GM20000 (cell line): ENCODE data around the gene CETP.

Experiments
- DNase-seq: peaks from one replicate; pipeline ENCODE4 v3.0.0; 2012; ENCODE audit warnings: low spot score
- CTCF ChIP-seq: IDR thresholded peaks from 2 replicates; pipeline ENCODE4 v1.5.1; 2012; ENCODE audit warnings: mild to moderate bottlenecking, control low read depth; ENCODE audit errors: extremely low read depth, missing control alignments

The CETP gene

DNA sequence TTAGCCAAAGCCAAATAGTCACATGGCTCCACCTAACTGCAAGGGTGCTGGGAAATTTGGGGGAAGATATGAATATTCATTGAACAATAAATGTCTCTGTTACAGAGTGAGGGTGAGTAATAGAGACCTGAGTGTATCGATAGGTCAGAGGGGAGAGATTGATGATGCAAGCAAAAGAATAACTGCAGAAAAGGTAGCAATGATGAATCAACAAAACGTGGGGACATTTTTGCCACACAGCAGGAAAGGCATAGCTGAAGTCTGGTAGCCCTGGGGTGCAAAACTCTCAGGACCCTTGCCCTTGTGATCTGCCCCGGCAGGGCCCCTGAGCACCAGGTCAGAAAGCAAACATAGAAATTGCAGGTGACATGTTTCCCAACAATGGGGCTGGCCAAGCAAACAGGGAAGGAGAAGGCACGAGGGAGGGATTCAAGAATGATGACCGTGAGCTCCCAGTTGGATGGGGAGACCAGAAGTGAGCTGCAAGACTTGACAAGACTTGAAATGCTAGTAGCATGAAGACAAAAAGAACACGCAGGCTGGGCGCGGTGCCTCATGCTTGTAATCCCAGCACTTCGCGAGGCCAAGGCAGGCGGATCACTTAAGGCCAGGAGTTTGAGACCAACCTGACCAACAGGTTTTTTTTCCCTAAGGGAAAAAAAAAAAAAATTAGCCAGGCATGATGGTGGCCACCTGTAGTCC lies 42.5 kb upstream of the CETP start:
- no peak for TF ChIP-seq CTCF
- DNase-seq = no peak

DNA sequence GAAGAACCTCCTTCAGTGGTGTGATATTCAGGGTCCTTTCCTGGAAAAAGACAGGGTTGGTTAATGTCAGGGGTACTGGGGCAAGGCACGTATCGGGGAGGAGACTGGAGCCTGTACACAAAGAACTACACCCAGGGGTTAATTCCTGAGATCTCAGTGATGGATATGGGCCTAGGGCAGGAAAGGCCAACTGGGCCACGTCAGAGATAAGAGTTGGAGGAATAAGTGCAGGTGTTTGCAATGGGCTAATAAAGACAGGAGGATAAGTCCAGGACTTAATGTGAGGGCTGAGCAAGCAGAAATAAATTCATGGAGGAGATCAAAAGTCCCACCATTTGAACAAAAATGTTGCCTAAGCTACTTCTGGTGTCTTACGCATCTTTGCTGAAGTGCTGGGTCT lies 40.2 kb upstream of the CETP start:
- no peak for DNase-seq
- TF ChIP-seq CTCF = no peak

- DNase-seq = no peak
- TF ChIP-seq CTCF = no peak
Measured at GRCh38 chr16:56923481-56924091, 38.2 kb upstream of the CETP start.

DNA sequence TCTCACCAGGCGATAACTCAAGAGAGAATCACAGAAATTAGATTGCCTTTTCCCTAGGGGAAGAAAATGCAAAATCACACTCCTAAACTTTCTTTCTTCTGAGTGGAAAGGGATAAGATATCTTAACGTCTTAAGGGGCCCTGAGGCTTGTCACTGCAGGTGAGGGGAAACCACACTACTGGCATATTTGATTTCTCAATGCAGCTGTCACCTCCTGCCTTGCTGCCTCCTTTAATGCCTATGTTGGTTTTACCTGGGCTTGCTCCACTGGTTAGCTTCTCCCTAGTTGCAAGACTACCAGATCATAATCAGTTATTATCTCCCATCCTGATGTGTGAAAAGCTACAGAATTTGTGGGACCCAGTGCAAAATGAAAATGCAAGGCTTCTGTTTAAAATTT lies 34.3 kb upstream of the CETP start:
- DNase-seq = no peak
- no peak for TF ChIP-seq CTCF

GRCh38 chr16:56929639-56930038 lies 32.1 kb upstream of the CETP start:
- no peak for TF ChIP-seq CTCF
- DNase-seq = no peak

GRCh38 chr16:56930486-56931270 lies 31.1 kb upstream of the CETP start:
- no peak for DNase-seq
- no peak for TF ChIP-seq CTCF

DNA sequence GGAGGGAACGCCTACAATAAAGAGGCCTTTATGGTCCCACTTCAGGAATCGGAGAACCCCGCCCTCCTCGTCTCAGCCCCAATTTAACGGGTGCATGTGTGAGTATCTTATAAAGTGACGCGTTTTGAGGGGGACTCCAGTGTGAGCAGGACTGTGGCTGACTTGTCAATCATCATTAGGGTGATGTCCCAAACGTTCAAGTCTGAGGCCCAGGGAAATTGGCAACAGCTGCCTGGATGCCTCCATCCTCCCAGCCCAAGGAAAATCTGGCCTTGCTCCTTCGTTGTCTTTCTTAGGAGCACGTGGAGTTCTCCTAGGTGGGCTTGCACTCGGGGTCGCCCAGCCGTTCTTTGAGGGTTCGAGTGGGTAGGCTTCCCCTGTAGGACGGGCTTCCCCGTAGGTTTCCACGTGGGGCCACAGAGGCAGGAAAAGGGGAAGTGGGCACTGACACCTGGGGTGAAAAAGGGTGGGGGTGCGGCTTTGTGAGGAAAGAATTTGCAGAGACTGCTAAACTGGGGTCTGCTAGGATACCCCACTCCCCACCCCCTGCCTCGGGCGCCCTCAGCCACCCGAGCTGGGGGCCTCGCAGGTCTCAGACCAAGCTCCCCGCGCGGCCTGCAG lies 30.4 kb upstream of the CETP start:
- DNase-seq = peak; percentile 73
- no peak for TF ChIP-seq CTCF
